Uterus (tissue), 2 donors: ENCODE results near the gene NRG3.

Source experiments
- CTCF ChIP-seq, 4 experiments: fragments of 200-600 bp in 2 of 4; fragments of 450-650 bp in 2 of 4; sonication (generic) in 2 of 4; IDR thresholded peaks; one replicate each; pipeline ENCODE4 v1.5.1; 2016 to 2019; ENCODE audit warnings: antibody characterized with exemption in 4 of 4, mild to moderate bottlenecking in 2 of 4, moderate library complexity in 1 of 4
- POLR2A ChIP-seq, 2 donors: fragments of 450-650 bp; IDR thresholded peaks; one replicate each; pipeline ENCODE4 v1.6.1; 2016; ENCODE audit warnings: antibody characterized with exemption in 2 of 2, mild to moderate bottlenecking in 1 of 2, moderate library complexity in 1 of 2

DNA sequence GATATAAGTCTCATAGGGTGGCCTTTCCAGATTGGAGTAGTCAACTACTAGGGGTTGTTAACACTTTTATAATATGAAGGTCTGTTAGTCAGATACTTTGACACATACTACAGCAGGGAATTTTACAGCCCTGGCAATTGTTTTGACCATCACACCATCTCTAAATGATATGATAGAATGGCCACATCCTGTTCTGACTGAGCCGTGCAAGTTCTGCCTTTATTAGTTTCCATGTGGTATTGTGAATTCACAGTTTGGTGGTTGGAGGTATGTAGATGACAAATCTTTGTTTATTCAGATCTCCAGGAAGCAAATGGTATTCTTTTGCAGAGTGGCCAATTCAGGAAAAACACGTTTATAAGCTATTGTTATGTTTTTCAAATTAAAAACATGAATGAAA, 83.0 kb downstream of the NRG3 start:
- no peak for TF ChIP-seq POLR2A (IDR thresholded peaks at IDR 0.05)
- no peak for TF ChIP-seq CTCF (IDR thresholded peaks at IDR 0.05)
